ENCODE results near the gene E2F2.

The E2F2 gene

DNA sequence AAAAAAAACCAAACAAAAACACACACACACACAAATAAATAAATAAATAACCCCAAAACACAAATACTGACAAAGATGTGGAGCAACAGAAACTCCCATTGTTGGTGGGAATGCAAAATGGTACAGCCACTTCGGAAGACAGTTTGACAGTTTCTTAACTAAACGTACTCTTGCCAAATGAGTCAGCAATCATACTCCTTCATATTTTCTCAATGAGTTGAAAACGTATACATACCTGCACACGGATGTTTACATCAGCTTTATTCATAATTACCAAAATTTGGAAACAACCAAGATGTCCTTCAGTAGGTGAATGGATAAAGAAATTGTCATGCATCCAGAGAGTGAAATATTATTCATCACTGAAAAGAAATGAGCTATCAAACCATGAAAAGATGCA, 70.5 kb downstream of the E2F2 start:
- DNase-seq (ENCODE audit: low spot score): no peak

DNA sequence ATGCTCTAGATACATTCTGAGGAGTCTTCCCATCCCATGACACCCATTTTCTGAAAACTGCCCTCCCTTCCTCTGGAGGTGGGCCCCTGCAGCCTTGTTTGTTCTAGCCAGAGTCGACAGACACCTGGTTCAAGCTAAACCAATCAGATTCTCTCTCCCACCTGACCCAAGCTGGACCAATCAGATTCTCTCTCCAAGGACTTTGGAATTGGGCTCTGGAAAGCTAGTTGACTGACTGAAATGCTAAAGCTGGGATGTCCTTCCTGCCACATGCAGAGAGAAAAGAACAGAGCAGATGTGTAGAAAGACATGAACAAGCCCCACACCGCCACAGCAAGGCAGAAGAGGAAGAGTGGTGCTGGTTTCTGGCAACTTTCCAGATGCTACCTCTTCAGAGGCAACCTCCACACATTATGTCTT, 71.7 kb downstream of the E2F2 start:
- DNase-seq (ENCODE audit: low spot score): no peak
